Osteoblast (primary cell): ENCODE results near the gene EN2. TPM values are rescaled to one million over a fixed set of nuclear protein-coding genes. Genes with fewer than 3 reads are reported as not detected.

Experiments used
- DNase-seq: peaks from one replicate; pipeline ENCODE4 v3.0.0; 2011; ENCODE audit warnings: low spot score, mixed read lengths; ENCODE audit not compliant: insufficient read length; ENCODE audit errors: missing footprints
- H2AFZ ChIP-seq: 2 replicates; pipeline ENCODE4 v1.6.0; 2011; ENCODE audit warnings: mild to moderate bottlenecking, low read length
- H3K27ac ChIP-seq: 2 replicates; pipeline ENCODE4 v1.5.1; 2011; ENCODE audit warnings: mild to moderate bottlenecking, low read depth, low read length, moderate library complexity
- H3K27me3 ChIP-seq: 2 replicates; pipeline ENCODE4 v1.6.0; 2012; ENCODE audit warnings: mild to moderate bottlenecking, control low read depth, inconsistent platforms, low read length, moderate library complexity; ENCODE audit not compliant: insufficient read depth
- H3K36me3 ChIP-seq: 2 replicates; pipeline ENCODE4 v1.5.1; 2011; ENCODE audit warnings: mild to moderate bottlenecking, low read length, control low read depth, moderate library complexity; ENCODE audit not compliant: insufficient read depth
- H3K4me1 ChIP-seq: 2 replicates; pipeline ENCODE4 v1.5.1; 2011; ENCODE audit warnings: mild to moderate bottlenecking, low read length, control low read depth, moderate library complexity; ENCODE audit not compliant: insufficient read depth
- H3K4me2 ChIP-seq: 2 replicates; pipeline ENCODE4 v1.6.0; 2011; ENCODE audit warnings: mild to moderate bottlenecking, low read length; ENCODE audit not compliant: insufficient read depth
- H3K4me3 ChIP-seq: fragments of 200-600 bp; sonication (generic); 3 replicates; pipeline ENCODE4 v1.5.1; 2012; ENCODE audit warnings: mild to moderate bottlenecking, low read length, inconsistent platforms; ENCODE audit not compliant: insufficient read depth
- H3K79me2 ChIP-seq: 2 replicates; pipeline ENCODE4 v1.6.0; 2012; ENCODE audit warnings: mild to moderate bottlenecking, low read length, control low read depth, inconsistent platforms; ENCODE audit not compliant: insufficient read depth
- H3K9me3 ChIP-seq: 2 replicates; pipeline ENCODE4 v1.5.1; 2011; ENCODE audit warnings: low read depth, low read length, control low read depth
- H4K20me1 ChIP-seq: 2 replicates; pipeline ENCODE4 v1.6.0; 2012; ENCODE audit warnings: mild to moderate bottlenecking, low read length, control low read depth; ENCODE audit not compliant: insufficient read depth
- total RNA-seq: library from RNA; depleted of rRNA; stranded (reverse); fragments of >200 nt; gene quantifications from 2 replicates; pipeline ENCODE4 v1.2.3, GENCODE V29; 2012
- TF ChIP-seq, protein P1 (sequence below): IDR thresholded peaks from 2 replicates; pipeline ENCODE4 v1.5.1; 2011; ENCODE audit warnings: mild to moderate bottlenecking, low read depth, low read length, moderate library complexity; ENCODE audit errors: extremely low read depth

The EN2 gene
- total RNA-seq, 1 donor: under 0.01 TPM

GRCh38 chr7:155448632-155449007 lies 9.3 kb upstream of the EN2 start:
- TF ChIP-seq, protein P1, sequence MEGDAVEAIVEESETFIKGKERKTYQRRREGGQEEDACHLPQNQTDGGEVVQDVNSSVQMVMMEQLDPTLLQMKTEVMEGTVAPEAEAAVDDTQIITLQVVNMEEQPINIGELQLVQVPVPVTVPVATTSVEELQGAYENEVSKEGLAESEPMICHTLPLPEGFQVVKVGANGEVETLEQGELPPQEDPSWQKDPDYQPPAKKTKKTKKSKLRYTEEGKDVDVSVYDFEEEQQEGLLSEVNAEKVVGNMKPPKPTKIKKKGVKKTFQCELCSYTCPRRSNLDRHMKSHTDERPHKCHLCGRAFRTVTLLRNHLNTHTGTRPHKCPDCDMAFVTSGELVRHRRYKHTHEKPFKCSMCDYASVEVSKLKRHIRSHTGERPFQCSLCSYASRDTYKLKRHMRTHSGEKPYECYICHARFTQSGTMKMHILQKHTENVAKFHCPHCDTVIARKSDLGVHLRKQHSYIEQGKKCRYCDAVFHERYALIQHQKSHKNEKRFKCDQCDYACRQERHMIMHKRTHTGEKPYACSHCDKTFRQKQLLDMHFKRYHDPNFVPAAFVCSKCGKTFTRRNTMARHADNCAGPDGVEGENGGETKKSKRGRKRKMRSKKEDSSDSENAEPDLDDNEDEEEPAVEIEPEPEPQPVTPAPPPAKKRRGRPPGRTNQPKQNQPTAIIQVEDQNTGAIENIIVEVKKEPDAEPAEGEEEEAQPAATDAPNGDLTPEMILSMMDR: no peak
- Histone ChIP-seq H3K79me2 (no peaks in the 10 kb centered on the region), H3K9me3 (no peaks in the 10 kb centered on the region), H3K4me1 (no peaks in the 10 kb centered on the region), H3K36me3 (no peaks in the 10 kb centered on the region), H2AFZ (no peak overlapping the region), H3K4me3 (no peak overlapping the region), H3K4me2 (no peak overlapping the region), H3K27ac (no peak overlapping the region), H4K20me1 (no peaks in the 10 kb centered on the region), H3K27me3 (peaks cover 63% of the 10 kb centered on the region)
- DNase-seq: peak; percentile 74

- H4K20me1 ChIP-seq: no peaks in the 10 kb centered on the region
- H3K4me3 ChIP-seq: no peak overlapping the region
- no peaks in the 10 kb centered on the region for H3K4me1 ChIP-seq
- H3K9me3 ChIP-seq: no peaks in the 10 kb centered on the region
- no peak overlapping the region for H2AFZ ChIP-seq
- no peak overlapping the region for H3K4me2 ChIP-seq
- no peak overlapping the region for H3K27ac ChIP-seq
- no peaks in the 10 kb centered on the region for H3K36me3 ChIP-seq
- H3K79me2 ChIP-seq: no peaks in the 10 kb centered on the region
- TF ChIP-seq, protein P1: no peak
- peaks cover 68% of the 10 kb centered on the region for H3K27me3 ChIP-seq
- peak; percentile 80 for DNase-seq
Observed at GRCh38 chr7:155449008-155449868, 8.7 kb upstream of the EN2 start.

GRCh38 chr7:155449869-155450557 lies 7.9 kb upstream of the EN2 start:
- Histone ChIP-seq H3K4me3 (no peak overlapping the region), H4K20me1 (no peaks in the 10 kb centered on the region), H3K4me2 (no peak overlapping the region), H3K36me3 (no peaks in the 10 kb centered on the region), H3K27ac (no peak overlapping the region), H3K4me1 (no peaks in the 10 kb centered on the region), H3K27me3 (peaks cover 76% of the 10 kb centered on the region), H3K9me3 (no peaks in the 10 kb centered on the region), H3K79me2 (no peaks in the 10 kb centered on the region), H2AFZ (no peak overlapping the region)
- DNase-seq: peak; percentile 47
- TF ChIP-seq, protein P1: no peak

- H3K4me3 ChIP-seq: no peak overlapping the region
- TF ChIP-seq, protein P1: no peak
- peak; percentile 58 for DNase-seq
Observed at GRCh38 chr7:155450558-155450969, 7.4 kb upstream of the EN2 start.

More at GRCh38 chr7:155450558-155450969, 7.4 kb upstream of the EN2 start:
- Histone ChIP-seq H3K79me2 (no peaks in the 10 kb centered on the region), H3K27me3 (peaks cover 81% of the 10 kb centered on the region), H3K4me2 (no peak overlapping the region), H4K20me1 (no peaks in the 10 kb centered on the region), H3K36me3 (no peaks in the 10 kb centered on the region), H3K4me1 (no peaks in the 10 kb centered on the region), H2AFZ (no peak overlapping the region), H3K27ac (no peak overlapping the region), H3K9me3 (no peaks in the 10 kb centered on the region)
